Measurements from ENCODE around the gene SCARB1. TPM values are rescaled to one million over a fixed set of nuclear protein-coding genes. Genes with fewer than 3 reads are reported as not detected.
"Not testable (repeated sequence)": the region's sequence is repeated elsewhere in the genome, so short reads cannot be mapped to it uniquely, and the experiment has no call there.

The SCARB1 gene
- total RNA-seq, 1 donor from 2014 or later = 21.5 TPM

- peak overlapping the region; percentile 23 for H3K4me3 Mint-ChIP-seq (ENCODE audit: low read depth)
- peak; percentile 25 for DNase-seq (ENCODE audit: low spot score, unreplicated experiment)
- H3K27ac Mint-ChIP-seq = peak overlapping the region; percentile 85
- TF ChIP-seq, protein P1, sequence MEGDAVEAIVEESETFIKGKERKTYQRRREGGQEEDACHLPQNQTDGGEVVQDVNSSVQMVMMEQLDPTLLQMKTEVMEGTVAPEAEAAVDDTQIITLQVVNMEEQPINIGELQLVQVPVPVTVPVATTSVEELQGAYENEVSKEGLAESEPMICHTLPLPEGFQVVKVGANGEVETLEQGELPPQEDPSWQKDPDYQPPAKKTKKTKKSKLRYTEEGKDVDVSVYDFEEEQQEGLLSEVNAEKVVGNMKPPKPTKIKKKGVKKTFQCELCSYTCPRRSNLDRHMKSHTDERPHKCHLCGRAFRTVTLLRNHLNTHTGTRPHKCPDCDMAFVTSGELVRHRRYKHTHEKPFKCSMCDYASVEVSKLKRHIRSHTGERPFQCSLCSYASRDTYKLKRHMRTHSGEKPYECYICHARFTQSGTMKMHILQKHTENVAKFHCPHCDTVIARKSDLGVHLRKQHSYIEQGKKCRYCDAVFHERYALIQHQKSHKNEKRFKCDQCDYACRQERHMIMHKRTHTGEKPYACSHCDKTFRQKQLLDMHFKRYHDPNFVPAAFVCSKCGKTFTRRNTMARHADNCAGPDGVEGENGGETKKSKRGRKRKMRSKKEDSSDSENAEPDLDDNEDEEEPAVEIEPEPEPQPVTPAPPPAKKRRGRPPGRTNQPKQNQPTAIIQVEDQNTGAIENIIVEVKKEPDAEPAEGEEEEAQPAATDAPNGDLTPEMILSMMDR (IDR thresholded peaks at IDR 0.05; ENCODE audit: unreplicated experiment) = no peak
- H3K27me3 Mint-ChIP-seq = no peaks in the 10 kb centered on the region
- no peaks in the 10 kb centered on the region for H3K9me3 Mint-ChIP-seq (ENCODE audit: low read depth)
- no peaks in the 10 kb centered on the region for H3K36me3 Mint-ChIP-seq (ENCODE audit: insufficient read depth)
- peaks cover 20% of the 10 kb centered on the region for H3K4me1 Mint-ChIP-seq (ENCODE audit: low read depth)
Observed at GRCh38 chr12:124884587-124885438, 21.1 kb upstream of the SCARB1 start.

DNA sequence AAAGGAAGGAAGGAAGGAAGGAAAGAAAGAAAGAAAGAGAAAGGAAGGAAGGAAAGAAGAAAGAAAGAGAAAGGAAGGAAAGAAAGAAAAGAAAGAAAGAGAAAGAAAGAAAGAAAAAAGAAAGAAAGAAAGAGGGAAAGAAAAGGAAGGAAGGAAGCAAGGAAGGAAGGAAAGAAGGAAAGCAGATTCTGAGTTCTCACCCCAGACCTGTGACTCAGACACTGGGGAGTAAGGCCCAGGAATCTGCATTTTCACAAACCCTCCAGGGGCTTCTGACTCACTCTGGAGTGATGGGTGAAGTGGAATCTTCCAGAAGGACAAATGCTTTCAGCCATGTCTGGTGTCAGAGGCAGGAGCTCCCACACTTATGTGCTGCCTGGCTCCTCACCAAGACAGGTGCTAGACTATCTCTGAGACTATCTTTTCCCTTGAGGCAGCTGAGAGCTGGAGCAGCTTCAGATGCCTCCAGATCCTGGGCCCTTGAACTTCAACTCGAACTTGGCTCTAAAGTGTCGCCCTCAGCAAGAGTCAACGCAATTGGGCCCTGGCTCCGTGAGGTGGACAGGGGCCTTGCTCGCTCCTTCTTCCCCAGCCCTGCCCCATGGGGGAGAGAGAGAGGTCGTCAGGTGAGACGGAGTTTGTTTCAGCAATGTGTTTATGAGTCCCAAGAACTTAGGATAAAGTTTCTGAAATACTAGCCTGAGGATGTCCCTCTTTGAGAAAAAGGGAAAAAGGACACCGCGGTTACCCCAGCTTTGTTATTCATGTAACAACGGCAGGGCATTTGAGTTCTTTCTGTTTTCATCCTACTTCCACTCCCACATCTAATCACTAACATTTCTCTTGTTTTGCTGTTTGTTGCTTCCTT, 19.8 kb upstream of the SCARB1 start:
- H3K27me3 Mint-ChIP-seq = no peaks in the 10 kb centered on the region
- TF ChIP-seq, protein P1 (IDR thresholded peaks at IDR 0.05; ENCODE audit: unreplicated experiment) = no peak
- H3K27ac Mint-ChIP-seq = no peak overlapping the region
- H3K9me3 Mint-ChIP-seq (ENCODE audit: low read depth) = no peaks in the 10 kb centered on the region
- H3K4me3 Mint-ChIP-seq (ENCODE audit: low read depth) = no peak overlapping the region
- H3K36me3 Mint-ChIP-seq (ENCODE audit: insufficient read depth) = no peaks in the 10 kb centered on the region
- DNase-seq (ENCODE audit: low spot score, unreplicated experiment) = no peak
- H3K4me1 Mint-ChIP-seq (ENCODE audit: low read depth) = peaks cover 21% of the 10 kb centered on the region

DNA sequence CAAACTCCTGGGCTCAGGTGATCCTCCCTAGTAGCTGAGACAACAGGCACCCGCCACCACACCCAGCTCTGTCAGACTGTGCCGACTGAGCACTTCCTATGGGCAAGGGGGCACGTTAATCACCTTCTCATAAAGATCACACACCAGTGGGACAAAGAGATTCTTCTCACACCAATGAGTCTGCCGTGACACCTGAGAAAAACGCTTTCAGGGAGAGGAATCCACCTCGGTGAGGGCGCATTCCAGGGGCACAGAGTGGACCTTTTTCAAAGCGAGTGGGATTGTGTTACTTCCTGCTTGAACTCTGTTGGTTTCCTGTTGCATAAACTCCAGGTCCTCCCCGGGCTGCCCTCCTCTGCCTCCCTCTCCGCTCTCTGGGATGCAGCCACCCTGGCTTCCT, 17.5 kb upstream of the SCARB1 start:
- Mint-ChIP-seq H3K4me3 (ENCODE audit: low read depth) (no peak overlapping the region), H3K36me3 (ENCODE audit: insufficient read depth) (no peaks in the 10 kb centered on the region), H3K27ac (peak overlapping the region; percentile 45), H3K4me1 (ENCODE audit: low read depth) (peaks cover 22% of the 10 kb centered on the region), H3K27me3 (no peaks in the 10 kb centered on the region), H3K9me3 (ENCODE audit: low read depth) (no peaks in the 10 kb centered on the region)
- TF ChIP-seq, protein P1 (IDR thresholded peaks at IDR 0.05; ENCODE audit: unreplicated experiment) = no peak
- DNase-seq (ENCODE audit: low spot score, unreplicated experiment) = no peak

- not testable (repeated sequence) for H3K36me3 Mint-ChIP-seq (ENCODE audit: insufficient read depth); H3K4me3 Mint-ChIP-seq (ENCODE audit: low read depth); H3K27ac Mint-ChIP-seq; H3K27me3 Mint-ChIP-seq; DNase-seq (ENCODE audit: low spot score, unreplicated experiment); H3K9me3 Mint-ChIP-seq (ENCODE audit: low read depth)
- peaks cover 23% of the 10 kb centered on the region for H3K4me1 Mint-ChIP-seq (ENCODE audit: low read depth)
Observed at GRCh38 chr12:124880335-124880734, 16.7 kb upstream of the SCARB1 start.

DNA sequence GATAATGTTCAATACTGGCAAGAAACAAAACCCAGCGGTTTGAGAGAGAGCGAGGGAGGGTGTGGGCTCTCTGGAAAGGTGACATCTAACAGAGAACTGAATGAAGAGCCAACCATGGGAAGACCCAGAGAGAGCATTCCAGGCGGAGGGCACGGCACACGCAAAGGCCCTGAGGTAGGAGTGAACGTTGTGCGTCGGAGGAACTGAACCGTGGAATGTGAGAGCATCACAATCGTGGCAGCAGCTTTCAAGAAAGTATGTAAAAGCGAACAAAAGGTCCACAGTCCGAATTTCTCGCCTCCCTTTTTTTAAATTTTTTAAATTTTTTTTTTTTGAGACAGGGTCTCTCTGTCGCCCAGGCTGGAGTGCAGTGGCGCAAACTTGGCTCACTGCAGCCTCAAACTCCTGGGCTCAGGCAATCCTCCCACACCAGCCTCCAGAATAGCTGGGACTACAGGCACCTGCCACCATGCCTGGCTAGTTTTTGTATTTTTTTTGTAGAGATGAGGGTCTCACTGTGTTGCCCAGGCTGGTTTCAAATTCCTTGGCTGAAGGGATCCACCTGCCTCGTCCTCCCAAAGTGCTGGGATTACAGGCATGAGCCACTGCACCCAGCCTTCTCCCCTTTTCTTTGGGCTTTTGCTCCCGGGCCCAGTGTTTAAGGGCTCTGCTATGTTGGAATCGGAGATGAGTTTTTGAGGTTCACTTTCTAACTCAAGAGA, 15.3 kb upstream of the SCARB1 start:
- no peak overlapping the region for H3K4me3 Mint-ChIP-seq (ENCODE audit: low read depth)
- TF ChIP-seq, protein P1 (IDR thresholded peaks at IDR 0.05; ENCODE audit: unreplicated experiment) = no peak
- H3K4me1 Mint-ChIP-seq (ENCODE audit: low read depth) = peaks cover 21% of the 10 kb centered on the region
- no peaks in the 10 kb centered on the region for H3K9me3 Mint-ChIP-seq (ENCODE audit: low read depth)
- H3K27me3 Mint-ChIP-seq = no peaks in the 10 kb centered on the region
- no peak overlapping the region for H3K27ac Mint-ChIP-seq
- H3K36me3 Mint-ChIP-seq (ENCODE audit: insufficient read depth) = no peaks in the 10 kb centered on the region
- no peak for DNase-seq (ENCODE audit: low spot score, unreplicated experiment)

Measured in progenitor cell of endocrine pancreas (in vitro differentiated cells).